HepG2 (cell line): Measurements from ENCODE around the gene LZTS2. TPM values are rescaled to one million over a fixed set of nuclear protein-coding genes. Genes with fewer than 3 reads are reported as not detected.

Experiments
- DNMT3B ChIP-seq: conservative IDR thresholded peaks from 2 replicates; pipeline ENCODE4 v1.6.1; 2016; ENCODE audit warnings: missing biosample characterization, control low read depth
- FOXP4 ChIP-seq: sonication (generic); formaldehyde crosslinking; IDR thresholded peaks from 2 replicates; pipeline ENCODE4 v1.4.0; 2020; ENCODE audit warnings: missing genetic modification reagents
- GATAD2A ChIP-seq: IDR thresholded peaks from 2 replicates; pipeline ENCODE4 v1.6.1; 2016
- HMGXB3 ChIP-seq: sonication (generic); formaldehyde crosslinking; IDR thresholded peaks from 2 replicates; pipeline ENCODE4 v1.4.0; 2020; ENCODE audit warnings: missing genetic modification reagents, borderline replicate concordance
- HOXA7 ChIP-seq: sonication (generic); formaldehyde crosslinking; IDR thresholded peaks from 2 replicates; pipeline ENCODE4 v1.8.1; 2022; ENCODE audit warnings: mild to moderate bottlenecking, missing genetic modification reagents, moderate library complexity
- KAT8 ChIP-seq: IDR thresholded peaks from 2 replicates; pipeline ENCODE4 v1.6.1; 2016; ENCODE audit warnings: missing genetic modification reagents, missing compliant biosample characterization
- POLR2A ChIP-seq, 2 experiments: IDR thresholded peaks; 2 replicates each; pipeline ENCODE4 v1.6.1; 2011; ENCODE audit warnings: low read depth in 2 of 2, low read length in 2 of 2, mild to moderate bottlenecking in 1 of 2, moderate library complexity in 1 of 2; ENCODE audit not compliant: insufficient read depth in 1 of 2
- RFX1 ChIP-seq: fragments of 450-650 bp; IDR thresholded peaks from 2 replicates; pipeline ENCODE4 v1.6.1; 2017
- RXRB ChIP-seq: IDR thresholded peaks from 2 replicates; pipeline ENCODE4 v1.6.1; 2016; ENCODE audit warnings: borderline replicate concordance, missing genetic modification reagents, missing compliant biosample characterization
- SP5 ChIP-seq: IDR thresholded peaks from 2 replicates; pipeline ENCODE4 v1.6.1; 2016; ENCODE audit warnings: low read depth, borderline replicate concordance
- ZBTB7A ChIP-seq: sonication (generic); formaldehyde crosslinking; IDR thresholded peaks from 2 replicates; pipeline ENCODE4 v1.8.0; 2022; ENCODE audit warnings: mild to moderate bottlenecking, missing genetic modification reagents
- ZBTB7B ChIP-seq: sonication (generic); formaldehyde crosslinking; IDR thresholded peaks from 2 replicates; pipeline ENCODE4 v1.4.0; 2020; ENCODE audit warnings: missing genetic modification reagents
- ZNF30 ChIP-seq: sonication (generic); formaldehyde crosslinking; IDR thresholded peaks from 2 replicates; pipeline ENCODE4 v1.5.0; 2020; ENCODE audit warnings: mild to moderate bottlenecking, missing genetic modification reagents
- ZNF383 ChIP-seq: sonication (generic); formaldehyde crosslinking; IDR thresholded peaks from 2 replicates; pipeline ENCODE4 v1.4.0; 2020; ENCODE audit warnings: missing genetic modification reagents, mild to moderate bottlenecking, borderline replicate concordance
- polyA plus RNA-seq, 8 experiments: library from polyadenylated mRNA; depleted of rRNA in 3 of 8; stranded (reverse) in 7 of 8; unstranded in 1 of 8; fragments of >200 nt; fragmentation: Illumina TruSeq in 4 of 8; extraction: Trizol in 4 of 8; gene quantifications; 2 replicates each; pipeline versions ENCODE4 v1.2.1 to v1.2.3, GENCODE V29; 2011 to 2016; ENCODE audit warnings: low read depth in 4 of 8, missing spikeins in 1 of 8, mixed read lengths in 1 of 8; ENCODE audit not compliant: insufficient read depth in 1 of 8
- total RNA-seq, 5 experiments: library from RNA; depleted of rRNA; stranded (reverse); fragments of >200 nt; fragmentation: Illumina TruSeq; extraction: Trizol; gene quantifications; 2 replicates each; pipeline ENCODE4 v1.2.3, GENCODE V29; 2016; ENCODE audit warnings: low read depth in 1 of 5
- TF ChIP-seq, protein P1 (sequence below): fragments of 450-650 bp; IDR thresholded peaks from 2 replicates; pipeline ENCODE4 v1.6.1; 2017; ENCODE audit warnings: mild to moderate bottlenecking
- TF ChIP-seq, protein P2 (sequence below), 2 experiments: sonication (generic) in 1 of 2; formaldehyde crosslinking in 1 of 2; IDR thresholded peaks; 2 replicates each; pipeline versions ENCODE4 v1.5.1 to v1.6.1; 2011 to 2020; ENCODE audit warnings: borderline replicate concordance in 1 of 2, low read depth in 1 of 2, low read length in 1 of 2, mild to moderate bottlenecking in 1 of 2, missing genetic modification reagents in 1 of 2, moderate library complexity in 1 of 2

The LZTS2 gene
- total and polyA plus RNA-seq, 2 of the 13 experiments (the other 11 are each of a cell fraction or from before 2014, with no cell fraction given) = 43.6 to 65.6 TPM

DNA sequence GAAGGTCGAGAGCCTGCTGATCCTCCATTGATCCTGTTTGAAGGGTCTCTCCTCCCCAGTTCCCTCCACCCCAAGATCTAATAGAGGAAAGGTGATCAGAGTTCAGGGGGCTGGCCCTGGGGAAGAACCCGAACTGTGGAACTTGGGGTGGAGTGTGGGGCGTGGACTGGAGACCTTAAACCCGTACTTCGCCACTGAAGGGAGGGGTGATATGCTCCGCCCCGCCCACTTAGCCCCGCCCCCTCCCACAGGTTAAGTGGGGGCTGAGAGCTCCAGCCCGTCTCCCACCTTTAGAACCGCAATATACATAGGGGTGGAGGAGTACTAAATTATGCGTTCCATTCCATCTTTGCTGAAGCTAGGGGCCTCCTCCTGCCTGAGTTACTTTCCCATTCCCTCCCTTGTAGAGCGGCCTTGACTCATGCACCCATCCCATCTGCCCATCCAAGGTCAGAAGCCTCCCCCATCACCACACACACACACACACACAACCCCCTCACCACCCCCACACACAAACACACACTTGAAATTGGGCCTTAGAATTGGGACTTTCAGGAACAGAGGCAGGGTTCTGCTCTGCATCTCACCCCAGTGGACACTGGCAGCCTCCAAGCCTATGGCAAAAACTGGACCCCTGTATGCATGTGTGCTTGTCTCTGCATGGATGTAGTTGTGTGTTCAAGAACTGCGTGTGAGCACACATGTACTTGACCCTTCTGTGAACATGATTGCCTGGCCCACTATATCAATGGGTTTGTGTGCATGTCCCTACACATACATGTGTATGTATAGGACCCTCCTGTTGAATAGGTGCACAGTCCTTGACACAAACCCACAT lies 29.3 kb upstream of the LZTS2 start (continued):
- peak; percentile 58 for TF ChIP-seq FOXP4 (CRISPR knock-in tag)
- TF ChIP-seq, protein P1, sequence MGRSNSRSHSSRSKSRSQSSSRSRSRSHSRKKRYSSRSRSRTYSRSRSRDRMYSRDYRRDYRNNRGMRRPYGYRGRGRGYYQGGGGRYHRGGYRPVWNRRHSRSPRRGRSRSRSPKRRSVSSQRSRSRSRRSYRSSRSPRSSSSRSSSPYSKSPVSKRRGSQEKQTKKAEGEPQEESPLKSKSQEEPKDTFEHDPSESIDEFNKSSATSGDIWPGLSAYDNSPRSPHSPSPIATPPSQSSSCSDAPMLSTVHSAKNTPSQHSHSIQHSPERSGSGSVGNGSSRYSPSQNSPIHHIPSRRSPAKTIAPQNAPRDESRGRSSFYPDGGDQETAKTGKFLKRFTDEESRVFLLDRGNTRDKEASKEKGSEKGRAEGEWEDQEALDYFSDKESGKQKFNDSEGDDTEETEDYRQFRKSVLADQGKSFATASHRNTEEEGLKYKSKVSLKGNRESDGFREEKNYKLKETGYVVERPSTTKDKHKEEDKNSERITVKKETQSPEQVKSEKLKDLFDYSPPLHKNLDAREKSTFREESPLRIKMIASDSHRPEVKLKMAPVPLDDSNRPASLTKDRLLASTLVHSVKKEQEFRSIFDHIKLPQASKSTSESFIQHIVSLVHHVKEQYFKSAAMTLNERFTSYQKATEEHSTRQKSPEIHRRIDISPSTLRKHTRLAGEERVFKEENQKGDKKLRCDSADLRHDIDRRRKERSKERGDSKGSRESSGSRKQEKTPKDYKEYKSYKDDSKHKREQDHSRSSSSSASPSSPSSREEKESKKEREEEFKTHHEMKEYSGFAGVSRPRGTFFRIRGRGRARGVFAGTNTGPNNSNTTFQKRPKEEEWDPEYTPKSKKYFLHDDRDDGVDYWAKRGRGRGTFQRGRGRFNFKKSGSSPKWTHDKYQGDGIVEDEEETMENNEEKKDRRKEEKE = no peak
- TF ChIP-seq SP5 (CRISPR knock-in tag) = peak; percentile 88
- TF ChIP-seq, protein P2, sequence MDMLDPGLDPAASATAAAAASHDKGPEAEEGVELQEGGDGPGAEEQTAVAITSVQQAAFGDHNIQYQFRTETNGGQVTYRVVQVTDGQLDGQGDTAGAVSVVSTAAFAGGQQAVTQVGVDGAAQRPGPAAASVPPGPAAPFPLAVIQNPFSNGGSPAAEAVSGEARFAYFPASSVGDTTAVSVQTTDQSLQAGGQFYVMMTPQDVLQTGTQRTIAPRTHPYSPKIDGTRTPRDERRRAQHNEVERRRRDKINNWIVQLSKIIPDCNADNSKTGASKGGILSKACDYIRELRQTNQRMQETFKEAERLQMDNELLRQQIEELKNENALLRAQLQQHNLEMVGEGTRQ (IDR thresholded peaks at IDR 0.05; ENCODE audit: low read depth, low read length) = no peak
- TF ChIP-seq, protein P2 (CRISPR knock-in tag; IDR thresholded peaks at IDR 0.05; ENCODE audit: borderline replicate concordance) = no peak
- 0 out of 2 replicates have a peak, but pooled peaks have one; percentile 41 for TF ChIP-seq ZBTB7A (CRISPR knock-in tag)
- TF ChIP-seq GATAD2A (CRISPR knock-in tag) = peak; percentile 39
- TF ChIP-seq RXRB (CRISPR knock-in tag) = peak; percentile 74
- no peak for TF ChIP-seq KAT8
- TF ChIP-seq HOXA7 (CRISPR knock-in tag) = no peak
- TF ChIP-seq ZNF383 = no peak
- no peak; the same call in 1 of the 2 replicates for TF ChIP-seq ZNF30
- TF ChIP-seq RFX1 = no peak
- TF ChIP-seq HMGXB3 (CRISPR knock-in tag) = peak; percentile 4; the same call in 1 of the 2 replicates
- peak; percentile 87 for TF ChIP-seq ZBTB7B
- no peak for TF ChIP-seq DNMT3B
- TF ChIP-seq POLR2A (IDR thresholded peaks at IDR 0.05; ENCODE audit: insufficient read depth in 1 of 2, low read depth in 2 of 2, low read length in 2 of 2) = peak in 1 of 2 experiments; percentile 82; a peak in 2 of 4 replicates
